Activated T-cell treated with anti-CD3 and anti-CD28 coated beads, Interleukin-2, amount 50 U/mL, for 4 hours (primary cell): Measurements from ENCODE around the gene GPHA2. TPM values are rescaled to one million over a fixed set of nuclear protein-coding genes. Genes with fewer than 3 reads are reported as not detected.

Experiments
- ATAC-seq, 2 donors: fragments of 200-7000 bp; cut with Tn5 transposase; one replicate each; pipeline ENCODE4 v1.10.0; 2021
- DNase-seq: peaks from one replicate; pipeline ENCODE4 v3.0.0-alpha.2; 2020
- H3K27me3 Mint-ChIP-seq: one replicate; pipeline ENCODE4 v1.8.0; 2021; ENCODE audit warnings: low read depth, mixed read lengths
- H3K36me3 Mint-ChIP-seq: one replicate; pipeline ENCODE4 v1.8.0; 2022; ENCODE audit warnings: mixed read lengths; ENCODE audit not compliant: insufficient read depth
- H3K4me1 Mint-ChIP-seq: one replicate; pipeline ENCODE4 v1.8.0; 2021; ENCODE audit warnings: low read depth, mixed read lengths
- H3K4me3 Mint-ChIP-seq: one replicate; pipeline ENCODE4 v1.8.0; 2021; ENCODE audit warnings: mild to moderate bottlenecking, moderate library complexity, mixed read lengths
- H3K9me3 Mint-ChIP-seq: one replicate; pipeline ENCODE4 v1.8.0; 2021; ENCODE audit warnings: mixed read lengths
- total RNA-seq, 3 donors: library from RNA; stranded (reverse); gene quantifications; one replicate each; pipeline ENCODE4 v1.2.1, GENCODE V29; 2021

GPHA2 gene
- total RNA-seq, 3 donors from 2014 or later, result not detected

- H3K4me3 Mint-ChIP-seq, result no peak overlapping the region
- ATAC-seq (peak; percentile 97), DNase-seq (peak; percentile 93)
- peaks cover 2% of the 10 kb centered on the region for H3K4me1 Mint-ChIP-seq
- H3K36me3 Mint-ChIP-seq, result peaks cover 3% of the 10 kb centered on the region
- no peaks in the 10 kb centered on the region for H3K9me3 Mint-ChIP-seq
- H3K27me3 Mint-ChIP-seq, result no peaks in the 10 kb centered on the region
These were observed 41.5 kb downstream of the GPHA2 start for GRCh38 chr11:64894070-64894811.

GRCh38 chr11:64893194-64894069, 42.3 kb downstream of the GPHA2 start:
- ATAC-seq (no peak), DNase-seq (no peak)
- H3K4me1 Mint-ChIP-seq, result peaks cover 2% of the 10 kb centered on the region
- no peak overlapping the region for H3K4me3 Mint-ChIP-seq
- no peaks in the 10 kb centered on the region for H3K27me3 Mint-ChIP-seq
- peaks cover 2% of the 10 kb centered on the region for H3K36me3 Mint-ChIP-seq
- no peaks in the 10 kb centered on the region for H3K9me3 Mint-ChIP-seq

GRCh38 chr11:64892838-64893193, 42.9 kb downstream of the GPHA2 start:
- Mint-ChIP-seq H3K36me3 (peaks cover 2% of the 10 kb centered on the region), H3K27me3 (no peaks in the 10 kb centered on the region), H3K4me1 (peaks cover 7% of the 10 kb centered on the region), H3K9me3 (no peaks in the 10 kb centered on the region), H3K4me3 (no peak overlapping the region)
- ATAC-seq, result no peak
- DNase-seq, result no peak

- H3K4me1 Mint-ChIP-seq, result peaks cover 8% of the 10 kb centered on the region
- no peak for ATAC-seq
These were observed 43.3 kb downstream of the GPHA2 start for GRCh38 chr11:64892411-64892831.

GRCh38 chr11:64891880-64892279, 43.8 kb downstream of the GPHA2 start:
- no peak for ATAC-seq
- H3K9me3 Mint-ChIP-seq, result no peaks in the 10 kb centered on the region
- peaks cover 11% of the 10 kb centered on the region for H3K4me1 Mint-ChIP-seq
- no peak for DNase-seq
- H3K4me3 Mint-ChIP-seq, result no peak overlapping the region
- H3K36me3 Mint-ChIP-seq, result no peaks in the 10 kb centered on the region
- no peaks in the 10 kb centered on the region for H3K27me3 Mint-ChIP-seq

More at GRCh38 chr11:64892411-64892831, 43.3 kb downstream of the GPHA2 start:
- H3K4me3 Mint-ChIP-seq, result no peak overlapping the region
- no peaks in the 10 kb centered on the region for H3K9me3 Mint-ChIP-seq
- DNase-seq, result no peak
- H3K27me3 Mint-ChIP-seq, result no peaks in the 10 kb centered on the region
- peaks cover 2% of the 10 kb centered on the region for H3K36me3 Mint-ChIP-seq

- no peaks in the 10 kb centered on the region for H3K36me3 Mint-ChIP-seq
- DNase-seq, result no peak
- H3K9me3 Mint-ChIP-seq, result no peaks in the 10 kb centered on the region
- H3K4me1 Mint-ChIP-seq, result peaks cover 11% of the 10 kb centered on the region
- H3K4me3 Mint-ChIP-seq, result no peak overlapping the region
- no peak for ATAC-seq
- no peaks in the 10 kb centered on the region for H3K27me3 Mint-ChIP-seq
These were observed 44.4 kb downstream of the GPHA2 start for GRCh38 chr11:64891215-64891848.

GRCh38 chr11:64890522-64890939, 45.2 kb downstream of the GPHA2 start:
- H3K4me3 Mint-ChIP-seq, result no peak overlapping the region
- no peaks in the 10 kb centered on the region for H3K27me3 Mint-ChIP-seq
- ATAC-seq, result no peak
- no peaks in the 10 kb centered on the region for H3K9me3 Mint-ChIP-seq
- no peaks in the 10 kb centered on the region for H3K36me3 Mint-ChIP-seq
- H3K4me1 Mint-ChIP-seq, result peaks cover 18% of the 10 kb centered on the region
- DNase-seq, result no peak

- DNase-seq (no peak), ATAC-seq (no peak)
- no peak overlapping the region for H3K4me3 Mint-ChIP-seq
- H3K36me3 Mint-ChIP-seq, result no peaks in the 10 kb centered on the region
- no peaks in the 10 kb centered on the region for H3K9me3 Mint-ChIP-seq
- no peaks in the 10 kb centered on the region for H3K27me3 Mint-ChIP-seq
- H3K4me1 Mint-ChIP-seq, result peaks cover 28% of the 10 kb centered on the region
These were observed 46.8 kb downstream of the GPHA2 start for GRCh38 chr11:64888729-64889511.

GRCh38 chr11:64888406-64888728, 47.3 kb downstream of the GPHA2 start:
- Mint-ChIP-seq H3K27me3 (no peaks in the 10 kb centered on the region), H3K4me1 (peaks cover 28% of the 10 kb centered on the region)
- no peak for ATAC-seq

GRCh38 chr11:64887757-64888405, 47.8 kb downstream of the GPHA2 start:
- Mint-ChIP-seq H3K4me3 (peak overlapping the region; percentile 64), H3K4me1 (peaks cover 28% of the 10 kb centered on the region), H3K9me3 (no peaks in the 10 kb centered on the region), H3K36me3 (no peaks in the 10 kb centered on the region), H3K27me3 (no peaks in the 10 kb centered on the region)
- DNase-seq (peak; percentile 86), ATAC-seq (peak; percentile 89)

More at GRCh38 chr11:64888406-64888728, 47.3 kb downstream of the GPHA2 start:
- H3K4me3 Mint-ChIP-seq, result peak overlapping the region; percentile 64
- DNase-seq, result no peak
- no peaks in the 10 kb centered on the region for H3K9me3 Mint-ChIP-seq
- no peaks in the 10 kb centered on the region for H3K36me3 Mint-ChIP-seq

GRCh38 chr11:64887234-64887756, 48.4 kb downstream of the GPHA2 start:
- Mint-ChIP-seq H3K4me1 (peaks cover 28% of the 10 kb centered on the region), H3K4me3 (no peak overlapping the region), H3K9me3 (no peaks in the 10 kb centered on the region), H3K27me3 (no peaks in the 10 kb centered on the region), H3K36me3 (no peaks in the 10 kb centered on the region)
- no peak for ATAC-seq
- no peak for DNase-seq

GRCh38 chr11:64885367-64886286, 50.1 kb downstream of the GPHA2 start:
- DNase-seq, result no peak
- Mint-ChIP-seq H3K27me3 (no peaks in the 10 kb centered on the region), H3K36me3 (no peaks in the 10 kb centered on the region), H3K4me1 (peaks cover 36% of the 10 kb centered on the region), H3K4me3 (peak overlapping the region; percentile 14), H3K9me3 (no peaks in the 10 kb centered on the region)
- ATAC-seq, result peak; percentile 78 to 82
